PC-9 (cell line): ENCODE measurements around the gene MORC4. TPM values are rescaled to one million over a fixed set of nuclear protein-coding genes. Genes with fewer than 3 reads are reported as not detected.
"Not testable (repeated sequence)": the region's sequence is repeated elsewhere in the genome, so short reads cannot be mapped to it uniquely, and the experiment has no call there.

Experiments used
- BruUV-seq: library from RNA; stranded (reverse); fragments of 400-500 nt; replicated peaks from 2 replicates; lab custom pipeline; 2021; lab: Mats Ljungman, UMichigan
- CTCF ChIA-PET: fragments of 300-600 bp; sonication (Branson Sonifier 250); formaldehyde crosslinking; loops from one replicate; lab custom pipeline; 2022; ENCODE audit warnings: antibody characterized with exemption; lab: Charles Lee
- POLR2A ChIA-PET: fragments of 300-600 bp; sonication (Branson Sonifier 250); formaldehyde crosslinking; loops from one replicate; lab custom pipeline; 2022; ENCODE audit warnings: antibody characterized with exemption; ENCODE audit not compliant: unreplicated experiment; lab: Charles Lee
- DNase-seq, 2 experiments: peaks; one replicate each; pipeline versions ENCODE4 v3.0.0 to v3.0.0-alpha.2; 2015 to 2022; ENCODE audit warnings: mixed read lengths in 1 of 2
- H2AFZ ChIP-seq: fragments of 200-600 bp; sonication (generic); 2 replicates; pipeline ENCODE4 v1.8.1; 2017; ENCODE audit warnings: antibody characterized with exemption
- H3F3A ChIP-seq: fragments of 200-600 bp; sonication (generic); 2 replicates; pipeline ENCODE4 v1.8.1; 2017; ENCODE audit warnings: antibody characterized with exemption, mild to moderate bottlenecking, low read depth; ENCODE audit not compliant: insufficient read depth
- H3K27ac ChIP-seq: fragments of 200-600 bp; sonication (generic); 2 replicates; pipeline ENCODE4 v1.6.1; 2016; ENCODE audit warnings: mixed run types
- H3K27me3 ChIP-seq: fragments of 200-600 bp; sonication (generic); 2 replicates; pipeline ENCODE4 v1.6.1; 2016; ENCODE audit warnings: low read depth, mixed run types; ENCODE audit not compliant: insufficient read depth
- H3K36me3 ChIP-seq: fragments of 200-600 bp; sonication (generic); 2 replicates; pipeline ENCODE4 v1.6.1; 2016; ENCODE audit warnings: low read depth, mixed run types
- H3K4me1 ChIP-seq: fragments of 200-600 bp; sonication (generic); replicated peaks from 2 replicates; pipeline ENCODE4 v1.6.1; 2016; ENCODE audit warnings: mixed run types; ENCODE audit not compliant: insufficient read depth
- H3K4me2 ChIP-seq: fragments of 200-600 bp; sonication (generic); 2 replicates; pipeline ENCODE4 v1.6.1; 2017; ENCODE audit warnings: mixed run types
- H3K4me3 ChIP-seq: fragments of 200-600 bp; sonication (generic); 2 replicates; pipeline ENCODE4 v1.6.1; 2016; ENCODE audit warnings: mixed run types
- H3K79me2 ChIP-seq: fragments of 200-600 bp; sonication (generic); 2 replicates; pipeline ENCODE4 v1.6.1; 2017; ENCODE audit warnings: low read depth, mixed run types
- H3K9me2 ChIP-seq: fragments of 200-600 bp; sonication (generic); 2 replicates; pipeline ENCODE4 v1.8.1; 2017; ENCODE audit warnings: mild to moderate bottlenecking; ENCODE audit not compliant: insufficient read depth
- H3K9me3 ChIP-seq: fragments of 200-600 bp; sonication (generic); 2 replicates; pipeline ENCODE4 v1.8.1; 2016; ENCODE audit warnings: low read depth; ENCODE audit not compliant: insufficient read depth
- H4K20me1 ChIP-seq: fragments of 200-600 bp; sonication (generic); 2 replicates; pipeline ENCODE4 v1.8.1; 2017; ENCODE audit not compliant: insufficient read depth
- CTCF ChIP-seq: fragments of 200-600 bp; sonication (generic); conservative IDR thresholded peaks from 2 replicates; pipeline ENCODE4 v1.6.1; 2017; ENCODE audit warnings: mixed run types, antibody characterized with exemption, mild to moderate bottlenecking, moderate library complexity
- EZH2 ChIP-seq: fragments of 200-600 bp; sonication (generic); IDR thresholded peaks from 2 replicates; pipeline ENCODE4 v1.8.0; 2017; ENCODE audit warnings: antibody characterized with exemption, low read depth
- intact Hi-C: fragments of 100-400 bp; cut with micrococcal nuclease; formaldehyde crosslinking; loops from one replicate; pipeline ENCODE4 v1.10.0; 2022; ENCODE audit not compliant: unreplicated experiment
- total RNA-seq: library from RNA; stranded (reverse); gene quantifications from 2 replicates; pipeline ENCODE4 v1.2.3, GENCODE V29; 2021

Gene MORC4
- total RNA-seq, 1 experiment from 2014 or later: 11.1 TPM

DNA sequence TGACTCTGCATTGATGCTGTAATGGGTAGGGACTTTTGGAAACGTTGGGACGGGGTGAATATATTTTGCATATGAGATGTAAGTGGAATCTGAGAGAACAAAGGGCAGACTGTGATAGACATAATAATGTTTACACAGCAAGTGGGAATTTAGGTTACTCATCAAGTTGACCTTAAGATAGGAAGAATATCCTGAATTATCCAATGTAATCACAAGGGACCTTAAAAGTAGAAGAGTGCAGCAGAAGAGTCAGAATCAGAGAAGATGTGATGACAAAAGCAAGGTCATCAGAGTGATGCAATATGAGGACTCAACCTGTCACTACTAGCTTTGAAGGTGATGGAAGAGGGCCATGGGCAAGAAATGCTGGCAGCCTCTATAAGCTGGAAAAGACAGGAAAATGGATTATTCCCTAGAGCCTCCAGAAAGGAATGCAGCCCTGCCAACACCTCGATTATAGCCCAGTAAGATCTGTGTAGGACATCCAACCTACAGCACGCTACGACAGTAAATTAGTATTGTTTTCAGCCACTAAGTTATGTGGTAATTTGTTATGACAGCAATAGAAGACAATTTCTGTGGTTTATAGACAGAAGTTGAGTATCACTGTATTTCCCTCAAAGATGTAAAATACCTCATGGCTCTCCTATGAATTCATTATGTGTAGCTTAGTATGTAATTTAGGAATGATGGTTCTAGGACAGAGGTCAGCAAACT, 26.4 kb downstream of the MORC4 start:
- no peak overlapping the region for H2AFZ ChIP-seq
- no peaks in the 10 kb centered on the region for H3K4me1 ChIP-seq
- no peak overlapping the region for H3K4me3 ChIP-seq
- no peaks in the 10 kb centered on the region for H4K20me1 ChIP-seq
- DNase-seq: no peak
- H3K4me2 ChIP-seq: no peak overlapping the region
- POLR2A ChIA-PET: no interaction called here
- no peaks in the 10 kb centered on the region for H3K9me3 ChIP-seq
- H3F3A ChIP-seq: no peaks in the 10 kb centered on the region
- TF ChIP-seq CTCF (no peak), EZH2 (no peak)
- intact Hi-C loops: no loop called here
- CTCF ChIA-PET: no interaction called here
- H3K36me3 ChIP-seq: no peaks in the 10 kb centered on the region
- H3K27me3 ChIP-seq: no peaks in the 10 kb centered on the region
- no peaks in the 10 kb centered on the region for H3K9me2 ChIP-seq
- H3K27ac ChIP-seq: no peak overlapping the region
- no peaks in the 10 kb centered on the region for H3K79me2 ChIP-seq
- no TSS peak for BruUV-seq

- no peak overlapping the region for H2AFZ ChIP-seq
- H3K4me2 ChIP-seq: no peak overlapping the region
- H3K27me3 ChIP-seq: no peaks in the 10 kb centered on the region
- TF ChIP-seq EZH2: no peak
- no peak for TF ChIP-seq CTCF
- BruUV-seq: no TSS peak
- POLR2A ChIA-PET: no interaction called here
- H3K4me3 ChIP-seq: no peak overlapping the region
- no peaks in the 10 kb centered on the region for H3K36me3 ChIP-seq
- no peaks in the 10 kb centered on the region for H3K79me2 ChIP-seq
- no peaks in the 10 kb centered on the region for H4K20me1 ChIP-seq
- no peaks in the 10 kb centered on the region for H3K9me3 ChIP-seq
- no peaks in the 10 kb centered on the region for H3K9me2 ChIP-seq
- H3K27ac ChIP-seq: no peak overlapping the region
- H3F3A ChIP-seq: no peaks in the 10 kb centered on the region
- DNase-seq: no peak
- CTCF ChIA-PET: no interaction called here
- H3K4me1 ChIP-seq: no peaks in the 10 kb centered on the region
- intact Hi-C loops: no loop called here
These were observed 27.1 kb downstream of the MORC4 start for GRCh38 chrX:106972896-106973295.

DNA sequence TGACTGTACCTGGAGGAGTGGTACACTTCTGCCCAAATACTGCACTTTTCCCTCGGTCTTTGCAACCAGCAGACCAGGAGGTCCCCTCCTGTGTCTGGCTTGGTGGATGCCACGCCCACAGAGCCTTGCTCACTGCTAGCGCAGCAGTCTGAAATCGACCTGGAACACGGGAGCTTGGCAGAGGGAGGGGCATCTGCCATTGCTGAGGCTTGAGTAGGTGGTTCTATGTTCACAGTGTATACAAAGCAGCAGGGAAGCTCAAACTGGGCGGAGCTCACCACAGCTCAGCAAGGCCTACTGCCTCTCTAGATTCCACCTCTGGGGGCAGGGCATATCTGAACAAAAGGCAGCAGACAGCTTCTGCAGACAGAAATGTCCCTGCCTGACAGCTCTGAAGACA, 33.5 kb downstream of the MORC4 start:
- H3F3A ChIP-seq, CTCF ChIA-PET, DNase-seq, H3K27me3 ChIP-seq, H3K9me3 ChIP-seq, H3K4me2 ChIP-seq, BruUV-seq, H3K36me3 ChIP-seq, H3K9me2 ChIP-seq, intact Hi-C loops, H4K20me1 ChIP-seq, H3K79me2 ChIP-seq, H3K4me1 ChIP-seq, H3K27ac ChIP-seq, H2AFZ ChIP-seq, POLR2A ChIA-PET, H3K4me3 ChIP-seq: not testable (repeated sequence)

GRCh38 chrX:106964290-106964689, 35.7 kb downstream of the MORC4 start:
- Histone ChIP-seq H3K27me3 (no peaks in the 10 kb centered on the region), H2AFZ (no peak overlapping the region), H3F3A (no peaks in the 10 kb centered on the region), H3K9me2 (no peaks in the 10 kb centered on the region), H3K4me2 (no peak overlapping the region), H4K20me1 (no peaks in the 10 kb centered on the region), H3K27ac (no peak overlapping the region), H3K36me3 (no peaks in the 10 kb centered on the region), H3K4me1 (no peaks in the 10 kb centered on the region), H3K4me3 (no peak overlapping the region), H3K79me2 (no peaks in the 10 kb centered on the region), H3K9me3 (no peaks in the 10 kb centered on the region)
- DNase-seq: no peak
- intact Hi-C loops: no loop called here
- ChIA-PET POLR2A (no interaction called here), CTCF (no interaction called here)
- TF ChIP-seq CTCF (no peak), EZH2 (no peak)
- no TSS peak for BruUV-seq
